Midbrain (tissue), 1 donor: ENCODE measurements around the gene MAP3K4.

Source experiments
- DNase-seq: peaks from one replicate; lab custom pipeline; 2025; lab: John Stamatoyannopoulos, UW

The MAP3K4 gene

DNA sequence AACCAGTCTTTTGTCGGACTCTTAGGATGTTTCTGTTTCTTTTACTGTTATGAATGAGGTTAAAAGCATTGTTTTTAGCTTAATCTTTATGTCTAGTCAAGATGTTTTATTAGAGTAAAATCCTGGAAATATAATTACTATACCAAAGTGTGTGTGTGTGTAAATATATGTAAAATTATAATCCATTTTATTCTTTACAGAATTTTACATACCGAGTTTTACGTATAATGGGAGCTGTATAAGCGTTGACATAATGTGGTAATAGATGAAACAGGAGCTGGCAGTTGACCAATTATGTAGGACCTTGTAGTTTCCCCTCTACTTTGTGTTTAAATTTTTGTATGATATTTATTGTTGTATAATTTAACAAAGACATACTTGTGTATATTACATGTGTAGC lies 16.7 kb downstream of the MAP3K4 start:
- no peak for DNase-seq

DNA sequence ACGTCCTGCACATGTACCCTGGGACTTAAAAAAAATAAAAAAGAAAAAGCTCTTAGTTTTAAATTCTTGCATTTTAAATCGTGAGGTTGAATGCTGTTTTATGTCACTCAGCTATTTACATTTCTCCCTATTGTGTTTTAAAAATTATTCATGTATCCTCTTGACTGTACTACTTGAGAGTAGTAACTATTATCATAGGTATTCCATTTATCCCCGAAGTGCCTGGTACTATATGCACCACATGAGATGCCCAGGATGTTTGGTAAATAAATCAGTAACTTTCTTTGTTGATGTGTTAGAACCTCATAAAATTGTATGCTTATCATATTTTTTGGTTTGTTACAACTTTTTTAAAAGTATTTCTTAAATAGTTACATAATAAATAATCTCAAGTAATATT lies 18.4 kb downstream of the MAP3K4 start:
- no peak for DNase-seq

DNA sequence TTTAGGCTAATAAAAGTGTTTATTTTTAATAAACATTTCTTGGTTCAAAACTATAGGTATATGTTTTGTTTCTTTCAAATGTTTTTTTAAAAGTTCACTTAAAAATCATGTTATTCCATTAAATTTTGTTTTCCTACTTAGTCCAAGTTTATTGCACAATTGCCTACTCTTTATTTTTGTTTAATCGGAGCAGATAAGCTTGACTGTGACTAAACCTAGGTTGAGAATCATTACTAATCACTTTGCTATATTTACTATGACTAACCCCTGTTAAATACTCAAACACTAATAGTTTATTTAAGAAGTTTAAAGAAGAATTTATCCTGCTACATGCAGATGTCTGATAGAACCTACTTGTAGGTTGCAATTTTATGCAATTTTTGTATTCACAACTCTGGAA lies 18.8 kb downstream of the MAP3K4 start:
- DNase-seq = no peak

DNA sequence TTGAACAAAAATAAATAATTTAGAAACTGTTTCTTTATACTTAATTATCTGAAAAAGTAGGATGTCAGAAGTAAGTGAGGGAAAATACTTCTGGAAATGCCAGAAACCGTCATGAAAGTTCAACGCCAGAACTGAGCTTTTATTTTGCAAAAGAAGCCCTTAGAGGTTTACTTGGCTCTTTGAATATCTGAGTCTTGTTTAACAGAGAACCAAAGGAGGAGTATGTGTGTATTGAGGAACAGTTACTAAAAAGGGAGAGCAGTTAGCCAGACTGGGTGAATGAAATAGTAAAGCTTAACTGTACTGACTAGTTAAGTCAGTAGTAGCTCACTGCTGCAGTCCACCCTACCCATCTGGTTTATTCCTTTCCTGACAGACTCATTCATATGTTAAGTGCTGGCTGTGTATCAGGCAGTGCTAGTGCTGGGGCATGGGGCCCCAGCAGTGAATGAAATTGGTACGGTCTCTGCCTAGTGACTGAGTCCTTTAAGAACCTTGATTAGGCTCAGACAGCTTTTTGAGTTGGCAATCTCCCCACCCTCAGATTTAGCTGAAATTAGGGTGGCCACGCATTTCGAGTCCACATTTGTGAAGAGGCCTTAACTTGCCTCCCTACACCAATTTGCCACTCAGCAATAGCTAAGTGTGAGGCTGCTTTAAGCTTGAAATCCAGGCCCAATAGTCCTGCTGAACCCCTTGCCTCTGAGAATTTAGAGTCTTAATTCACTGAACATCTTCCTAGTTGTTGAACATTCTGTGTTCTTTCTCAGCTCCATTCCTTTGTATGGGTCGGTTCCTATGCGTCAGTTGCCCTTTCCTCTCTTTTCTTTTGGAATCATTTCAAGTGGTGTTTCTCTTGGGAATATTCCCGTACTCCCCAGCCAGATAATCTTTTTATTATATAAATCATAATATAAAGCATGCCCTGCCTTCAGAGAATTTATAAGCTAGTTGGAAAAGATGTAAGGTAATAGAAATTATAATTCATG lies 20.2 kb downstream of the MAP3K4 start:
- no peak for DNase-seq

DNA sequence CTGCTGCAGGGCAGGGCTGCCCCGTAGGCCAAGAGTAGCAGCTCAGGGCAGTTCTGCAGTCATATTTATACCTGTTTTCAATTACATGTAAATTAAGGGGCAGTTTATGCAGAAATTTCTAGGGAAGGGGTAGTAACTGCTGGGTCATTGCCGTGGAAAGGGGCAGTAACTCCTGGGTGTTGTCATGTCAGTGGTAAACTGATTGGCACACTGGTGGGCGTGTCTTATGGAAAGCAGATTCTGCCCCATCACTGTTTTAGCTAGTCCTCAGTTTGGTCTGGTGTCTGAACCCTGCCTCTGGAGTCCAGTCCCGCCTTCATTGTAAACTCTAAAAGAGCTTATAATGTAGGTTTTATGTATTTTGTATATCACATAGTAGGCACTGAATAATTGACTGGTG lies 22.1 kb downstream of the MAP3K4 start:
- no peak for DNase-seq

DNA sequence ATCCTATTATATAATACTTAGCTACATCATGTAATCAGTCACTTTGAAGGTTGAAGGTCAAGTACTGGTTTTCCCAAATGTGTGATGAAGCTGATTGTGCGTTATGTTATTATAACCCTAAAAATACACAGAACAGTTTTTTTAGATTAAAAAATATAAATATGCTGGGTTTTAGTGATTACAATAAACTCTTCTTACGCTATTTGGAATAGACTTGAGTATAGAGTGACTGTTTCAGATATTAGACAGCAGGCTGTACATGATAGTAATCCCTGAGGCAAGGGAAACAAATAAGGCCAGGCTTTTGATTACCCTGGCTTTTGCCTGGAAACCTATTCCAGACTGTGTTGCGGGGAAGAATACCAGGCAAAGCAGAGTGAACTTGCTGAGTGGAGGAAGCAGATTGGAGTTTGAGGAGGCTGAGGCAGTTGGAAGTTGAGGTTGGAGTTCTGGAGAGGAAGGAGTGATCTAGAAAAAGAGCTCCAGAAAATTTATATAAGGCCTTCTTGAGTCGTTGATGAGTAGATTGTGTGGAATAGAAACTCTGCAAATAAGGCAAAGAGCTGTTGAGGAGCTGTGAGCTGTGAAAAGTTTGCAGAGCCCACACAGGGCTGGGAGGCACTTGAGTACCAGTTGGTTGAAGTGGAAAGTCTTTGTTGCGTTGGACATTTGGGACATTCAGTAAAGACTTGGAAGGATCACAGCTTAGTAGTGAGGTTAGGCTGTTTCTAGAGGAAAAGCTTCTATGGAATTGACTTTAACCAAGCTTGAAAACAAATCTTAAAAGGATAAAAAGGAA lies 26.4 kb downstream of the MAP3K4 start:
- no peak for DNase-seq

DNA sequence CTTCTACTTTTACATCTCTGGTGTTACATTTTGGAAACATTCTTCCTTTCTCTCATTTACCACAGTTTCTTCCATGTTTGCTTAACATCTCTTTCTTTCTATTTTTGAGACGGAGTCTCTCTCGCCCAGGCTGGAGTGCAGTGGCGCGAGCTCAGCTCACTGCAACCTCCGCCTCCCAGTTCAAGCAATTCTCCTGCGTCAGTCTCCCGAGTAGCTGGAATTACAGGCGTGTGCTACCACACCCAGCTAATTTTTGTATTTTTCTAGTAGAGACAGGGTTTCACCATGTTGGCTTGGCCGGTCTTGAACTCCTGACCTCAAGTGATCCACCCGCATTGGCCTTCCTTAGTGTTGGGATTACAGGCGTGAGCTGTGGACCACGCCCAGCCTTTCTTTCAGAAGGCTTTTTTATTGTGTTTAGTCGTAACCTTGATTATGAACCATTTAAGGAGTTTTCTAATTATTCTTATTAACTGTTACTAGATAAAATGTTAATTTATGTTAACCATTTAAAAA lies 27.8 kb downstream of the MAP3K4 start:
- no peak for DNase-seq

DNA sequence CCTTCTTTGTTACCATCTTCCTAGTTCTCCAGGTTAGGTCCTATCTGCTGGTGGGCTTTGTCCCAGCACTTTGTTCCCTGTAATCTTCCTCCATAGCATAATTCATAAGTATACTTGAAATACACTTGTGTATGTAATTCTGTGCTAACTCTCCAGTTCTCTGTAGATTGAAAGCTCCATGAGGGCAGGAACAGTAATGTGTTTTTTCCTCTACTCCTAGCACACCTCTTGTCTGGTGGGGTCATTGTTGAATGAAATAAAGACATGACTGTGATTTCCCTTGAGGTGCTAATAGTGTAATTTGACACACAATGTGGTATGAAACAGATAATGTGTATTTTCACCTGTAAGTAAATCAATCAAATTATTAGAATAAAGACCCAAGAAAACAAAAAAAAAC lies 30.0 kb downstream of the MAP3K4 start:
- DNase-seq = no peak

DNA sequence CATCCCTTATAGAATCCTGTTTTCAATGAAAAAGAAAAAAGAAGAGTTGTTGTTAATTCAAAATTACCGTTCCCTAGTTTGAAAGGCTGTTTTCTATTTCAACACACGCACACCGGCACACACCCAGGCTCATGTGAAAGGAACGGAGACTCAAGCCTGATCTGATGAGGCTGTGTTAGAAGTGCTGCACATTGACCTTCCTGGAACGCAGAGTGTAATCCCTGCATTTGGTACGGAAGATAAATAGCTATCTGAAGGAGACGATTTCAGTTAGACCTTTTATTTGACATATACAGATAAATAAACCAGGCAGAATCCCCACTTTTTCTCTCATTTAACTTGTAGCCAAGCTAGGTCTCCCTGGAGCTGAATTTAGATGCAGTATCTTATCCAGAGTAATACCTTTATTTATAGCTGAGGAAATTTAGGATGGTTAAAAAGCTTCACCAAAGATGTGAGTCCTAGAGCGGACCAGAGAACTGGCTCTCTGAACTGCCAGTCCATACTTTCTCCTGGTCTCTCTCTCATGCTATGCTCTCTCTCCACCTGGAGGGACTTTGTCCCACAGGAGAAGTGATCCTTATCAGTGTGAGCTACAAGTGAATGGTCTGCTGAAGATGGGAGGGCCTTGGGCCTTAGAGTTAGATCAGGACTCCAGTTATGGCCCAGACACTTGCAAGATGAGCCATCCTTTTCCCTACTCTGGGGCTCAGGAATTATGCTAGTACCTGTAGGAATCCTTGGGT lies 30.6 kb downstream of the MAP3K4 start:
- DNase-seq = no peak

DNA sequence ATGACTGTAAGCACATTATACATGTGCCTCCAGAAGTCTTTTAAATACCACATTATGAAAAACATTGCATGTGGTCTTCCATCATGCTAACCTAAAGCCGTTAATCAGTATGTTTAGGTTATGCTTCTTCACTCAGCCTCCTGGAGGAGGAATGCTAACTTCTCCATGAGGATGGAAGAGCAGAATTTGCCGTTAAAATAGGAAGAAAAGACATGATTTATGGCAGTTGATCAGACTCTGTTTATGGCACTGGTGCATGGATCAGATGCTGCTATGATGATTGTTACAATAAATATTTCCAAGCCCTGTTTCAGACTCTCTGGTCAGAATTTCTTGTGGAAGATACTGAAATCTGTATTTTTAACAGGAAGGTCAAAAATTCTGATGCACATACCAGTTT lies 31.7 kb downstream of the MAP3K4 start:
- no peak for DNase-seq

DNA sequence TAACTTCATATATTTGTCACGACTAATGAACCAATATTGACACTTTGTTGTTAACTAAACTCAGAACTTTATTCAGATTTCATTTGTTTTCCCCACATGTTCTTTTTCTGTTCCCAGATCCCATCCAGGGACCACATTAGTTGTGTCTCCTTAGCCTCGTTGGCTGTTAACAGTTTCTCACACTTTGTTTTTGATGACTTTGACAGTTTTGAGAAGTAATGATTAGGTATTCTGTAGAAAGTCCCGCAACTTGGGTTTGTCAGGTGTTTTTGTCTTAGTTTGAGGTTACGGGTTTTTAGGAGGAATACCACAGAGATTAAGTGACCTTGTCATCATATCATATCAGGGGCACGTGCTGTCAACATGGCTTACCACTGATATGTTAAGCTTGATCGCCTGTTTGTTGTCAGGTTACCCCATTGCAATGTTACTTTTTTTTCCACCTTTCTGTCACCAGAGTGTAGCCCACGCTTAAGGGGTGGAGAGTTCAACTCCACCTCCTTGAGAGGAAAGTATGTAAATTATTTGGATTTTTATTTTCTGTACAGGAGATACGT lies 32.9 kb downstream of the MAP3K4 start:
- DNase-seq = no peak

DNA sequence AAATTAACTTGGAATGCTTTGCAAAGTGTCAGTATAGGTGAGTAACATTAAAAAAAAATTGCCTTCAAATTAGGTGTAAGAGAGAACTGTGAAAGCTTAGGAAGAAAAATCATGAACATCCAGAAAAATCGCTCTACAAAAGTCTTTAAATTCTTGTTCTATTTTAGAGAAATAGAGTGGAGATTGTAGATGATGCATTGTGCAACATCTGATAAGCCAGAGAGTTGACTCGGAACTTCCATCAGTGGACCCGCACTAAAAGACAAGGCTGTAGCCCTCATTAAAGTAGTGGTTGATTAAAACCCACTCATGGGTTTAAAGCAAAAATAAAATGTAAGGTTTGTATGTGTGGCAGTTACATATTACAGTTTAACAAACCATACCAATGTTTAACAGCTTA lies 35.8 kb downstream of the MAP3K4 start:
- DNase-seq = no peak

DNA sequence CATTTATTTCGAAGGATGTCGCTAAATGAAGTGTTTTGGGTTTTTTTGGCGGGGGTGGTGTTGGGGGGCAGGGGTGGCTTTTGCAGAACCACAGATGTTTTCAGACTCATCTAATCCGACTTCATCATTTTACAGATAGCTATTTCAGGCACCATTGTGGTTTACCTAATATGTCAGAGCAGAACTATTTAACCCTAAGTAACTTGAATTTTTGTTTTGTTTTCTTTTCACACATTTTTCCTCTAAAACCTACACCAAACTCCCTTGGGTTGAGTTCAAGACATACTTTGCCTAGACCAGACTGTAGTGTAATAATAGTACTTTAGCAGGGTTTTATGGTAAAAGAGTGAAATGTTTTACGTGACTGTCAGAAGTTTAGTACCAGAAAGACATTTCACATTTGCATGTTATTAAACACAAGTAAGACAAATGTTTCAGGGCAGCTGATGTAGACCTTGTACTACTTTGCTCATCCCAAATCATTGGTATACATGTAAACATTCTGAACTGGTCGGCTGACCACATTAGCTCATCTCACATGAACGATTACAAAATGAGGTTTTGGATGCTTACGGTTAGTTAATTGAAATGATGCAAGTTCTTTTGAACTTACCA lies 37.7 kb downstream of the MAP3K4 start:
- no peak for DNase-seq

DNA sequence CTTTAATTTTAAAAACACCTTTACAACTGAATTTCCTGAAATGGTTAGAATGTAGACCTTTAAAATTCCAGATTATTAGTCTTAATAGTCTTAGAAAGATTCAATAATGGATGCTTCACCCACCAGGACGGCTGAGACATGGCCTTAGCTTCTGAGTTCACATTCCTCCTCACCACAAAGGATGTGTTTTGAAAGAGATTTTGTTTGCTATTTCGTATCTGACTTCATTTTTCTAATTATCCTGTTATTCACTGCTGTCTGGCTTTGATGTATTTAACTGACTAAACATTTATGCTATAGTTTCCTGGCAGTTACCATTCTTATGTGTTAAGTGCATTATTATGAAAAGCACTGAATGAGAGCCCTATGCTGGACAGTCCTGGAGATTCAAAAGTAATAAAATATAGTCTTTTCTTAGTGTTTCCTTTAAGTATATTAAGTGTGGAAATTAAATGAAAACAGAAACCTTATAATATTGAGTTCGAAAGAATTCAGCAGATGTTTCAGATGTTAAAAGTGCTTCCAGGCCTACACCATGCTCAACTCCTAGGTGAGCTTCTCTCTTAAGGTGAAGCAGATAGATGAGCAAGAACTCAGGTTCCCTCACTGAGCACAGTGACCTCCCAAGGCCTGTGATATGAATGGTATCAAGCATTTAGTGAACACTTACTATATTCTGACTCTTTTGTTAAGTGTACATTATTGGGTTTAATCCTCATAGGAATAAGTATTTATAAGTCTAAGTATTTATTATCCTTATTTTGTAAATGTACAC lies 40.3 kb downstream of the MAP3K4 start:
- no peak for DNase-seq

DNA sequence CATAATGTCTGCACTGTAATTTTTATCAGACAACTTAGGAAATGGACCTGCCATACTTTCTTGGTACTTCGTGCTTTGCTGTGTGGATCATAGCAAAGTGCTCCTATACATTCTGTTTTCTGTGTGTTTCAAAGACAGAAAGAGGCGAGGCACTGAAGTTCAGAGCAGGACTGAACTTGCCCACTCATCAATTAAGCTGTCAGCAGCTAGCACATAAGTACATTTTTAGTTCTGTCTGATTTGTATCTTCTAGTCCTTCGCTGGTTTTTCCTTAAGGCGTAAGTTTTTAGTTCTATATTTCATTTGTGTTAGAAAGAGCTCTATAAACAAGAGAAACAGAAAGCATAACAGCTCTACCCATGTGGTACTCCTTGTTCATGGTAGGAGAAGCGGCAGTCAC lies 42.1 kb downstream of the MAP3K4 start:
- no peak for DNase-seq

DNA sequence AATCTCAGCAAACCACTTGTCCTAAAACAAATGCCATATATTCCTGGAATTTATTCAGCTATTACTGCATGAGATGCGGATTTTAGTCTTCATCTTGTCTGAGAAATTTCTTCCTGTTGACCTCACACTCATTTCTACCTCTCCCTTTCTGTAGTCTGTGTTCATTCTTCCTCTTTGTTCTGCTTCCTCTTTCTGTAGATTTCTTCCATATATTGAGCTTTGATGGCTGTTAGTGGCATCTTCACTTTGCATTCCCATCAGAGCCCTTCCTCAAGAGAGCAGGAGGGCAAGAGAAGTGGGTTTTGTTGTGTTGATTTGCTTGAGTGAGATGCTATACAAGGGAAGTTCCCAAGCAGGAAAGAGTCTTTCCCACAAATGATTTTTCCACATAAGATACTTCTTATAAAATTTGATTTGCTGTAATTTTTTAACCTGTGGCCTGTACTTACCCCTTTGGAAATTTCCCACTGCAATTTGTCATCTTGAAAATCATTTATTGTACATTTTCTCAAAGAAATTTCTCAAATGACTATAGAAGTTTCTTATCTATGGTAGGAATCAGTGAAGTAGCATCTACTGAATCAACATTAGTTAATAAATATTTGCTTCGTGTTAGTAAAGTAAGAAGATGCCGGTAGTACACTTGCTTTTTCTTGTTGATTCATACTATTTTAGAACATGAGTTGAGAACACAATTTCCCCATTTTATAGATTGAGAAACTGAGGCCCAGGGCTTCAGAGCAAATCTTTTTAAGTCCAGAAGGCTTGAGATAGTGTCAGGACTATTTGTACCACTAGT lies 43.8 kb downstream of the MAP3K4 start:
- DNase-seq = no peak

DNA sequence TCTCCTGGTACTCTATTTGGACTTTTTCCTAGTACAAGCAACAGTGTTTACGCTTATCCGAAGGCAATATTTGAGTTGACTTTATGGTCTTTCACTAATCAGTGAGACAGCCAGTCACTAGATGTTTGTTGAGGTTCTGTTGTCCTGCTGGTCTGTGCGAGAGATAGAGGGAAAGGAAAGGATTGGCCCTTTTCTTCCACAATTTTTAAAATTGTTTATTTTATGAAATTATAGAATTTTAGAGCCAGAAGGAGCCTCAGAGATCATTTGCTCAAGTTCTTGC lies 44.4 kb downstream of the MAP3K4 start:
- DNase-seq = no peak

DNA sequence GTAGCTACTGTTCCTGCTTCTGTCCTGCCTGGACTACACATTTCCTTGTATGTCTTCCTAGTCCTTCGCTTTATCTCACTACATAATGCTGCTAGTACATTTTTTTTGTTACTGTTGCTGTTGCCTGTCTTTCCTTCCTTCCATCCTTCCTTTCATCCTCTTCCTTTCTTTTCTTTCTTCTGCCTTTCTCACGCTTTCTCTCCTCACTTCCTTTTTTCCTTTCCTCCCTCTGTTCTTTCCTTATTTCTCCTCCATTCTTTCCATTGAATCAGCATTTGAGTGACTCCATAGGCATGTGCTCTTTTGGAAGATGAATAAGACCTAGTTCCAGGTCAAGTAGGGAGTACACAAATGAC lies 46.3 kb downstream of the MAP3K4 start:
- DNase-seq = no peak

DNA sequence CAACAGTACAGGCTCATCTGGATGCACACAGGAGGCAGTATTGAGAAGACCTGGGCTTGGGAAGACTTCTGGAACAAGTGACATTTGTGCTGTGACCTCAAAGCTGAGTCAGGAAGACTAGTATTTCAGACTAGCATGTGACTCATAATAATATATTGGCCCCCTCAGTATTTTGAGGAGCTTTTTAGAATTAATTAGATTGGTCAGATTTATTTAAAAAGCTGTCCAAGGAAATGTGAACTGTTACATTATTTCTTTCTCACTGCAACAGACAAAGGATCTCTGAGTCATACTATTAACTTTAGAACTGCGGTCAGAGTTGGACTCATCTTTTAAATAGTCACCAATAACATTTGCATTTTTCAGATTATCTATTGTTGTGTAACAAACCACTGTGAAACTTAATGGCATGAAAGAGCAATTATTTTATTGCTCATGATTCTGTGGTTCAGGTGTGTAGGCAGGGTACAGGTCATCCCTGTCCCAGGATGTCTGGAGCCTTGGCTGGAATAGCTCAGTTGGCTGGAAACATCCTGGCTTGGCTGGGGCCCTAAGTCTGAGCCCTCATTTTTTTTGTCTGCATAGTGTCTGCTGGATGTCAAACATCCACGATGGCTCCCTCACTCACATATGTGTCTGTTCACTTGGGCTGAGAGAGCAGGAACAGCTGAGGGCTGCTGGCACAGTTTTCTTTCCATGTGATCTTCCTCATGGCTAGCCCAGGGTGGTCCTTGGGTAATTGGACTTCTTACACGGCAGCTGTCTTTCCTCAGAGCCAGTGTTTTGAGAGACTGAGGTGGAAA lies 46.9 kb downstream of the MAP3K4 start:
- DNase-seq = no peak
